ENCODE data around the gene CSPG4.

CSPG4 gene

GRCh38 chr15:75646944-75647364 lies 65.7 kb downstream of the CSPG4 start:
- POLR2A ChIA-PET: interaction anchor here (0.8 to 6.9 kb wide), 11 partner anchors 8 to 278 kb away, joined by 3 to 64 read pairs (median 4); partner anchors contain the start of genes IMP3, MAN2C1, PTPN9 and SNUPN
- TF ChIP-seq CTCF (IDR thresholded peaks at IDR 0.05; ENCODE audit: insufficient read depth, low read length, missing control alignments): no peak
- DNase-seq (ENCODE audit: low read depth, low spot score): no peak
- CTCF ChIA-PET: interaction anchor here (1.0 to 3.3 kb wide), 11 partner anchors 9 to 281 kb away, joined by 3 to 24 read pairs (median 3); partner anchors contain the start of gene MAN2C1
- peak overlapping the region; percentile 87 for H3K4me3 ChIP-seq (ENCODE audit: low read depth, low read length)

GRCh38 chr15:75646112-75646943 lies 66.3 kb downstream of the CSPG4 start:
- ChIA-PET POLR2A (interaction anchor here (1.1 to 6.9 kb wide), 5 partner anchors 7 to 192 kb away, joined by 3 to 64 read pairs (median 4); partner anchors contain the start of gene IMP3), CTCF (interaction anchor here (1.0 to 2.9 kb wide), 6 partner anchors 9 to 280 kb away, joined by 3 to 24 read pairs (median 5); partner anchors contain the start of gene MAN2C1)
- DNase-seq (ENCODE audit: low read depth, low spot score): no peak
- peak overlapping the region; percentile 87 for H3K4me3 ChIP-seq (ENCODE audit: low read depth, low read length)
- no peak for TF ChIP-seq CTCF (IDR thresholded peaks at IDR 0.05; ENCODE audit: insufficient read depth, low read length, missing control alignments)

DNA sequence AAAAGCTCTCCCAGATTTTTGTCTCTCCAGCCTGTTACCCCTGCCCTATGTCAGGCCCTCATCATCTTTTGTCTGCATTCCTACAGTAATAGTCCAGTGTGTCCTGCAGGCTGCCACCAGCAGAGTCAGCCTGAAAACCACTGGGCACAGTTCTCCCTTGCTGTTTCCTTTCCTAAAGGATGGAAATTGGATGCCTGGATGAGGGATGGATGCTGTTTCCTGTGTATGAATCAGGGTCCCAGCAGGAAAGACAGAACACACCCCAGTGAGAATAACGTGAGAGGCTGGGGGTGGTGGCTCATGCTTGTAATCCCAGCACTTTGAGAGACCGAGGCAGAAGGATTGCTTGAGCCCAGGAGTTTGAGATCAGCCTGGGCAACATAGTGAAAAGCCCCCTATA lies 68.3 kb downstream of the CSPG4 start:
- no peak overlapping the region for H3K4me3 ChIP-seq (ENCODE audit: low read depth, low read length)
- CTCF ChIA-PET: interaction anchor here (1.0 to 1.7 kb wide), 2 partner anchors 17 to 23 kb away, joined by 3 read pairs; no protein-coding TSS in a partner anchor
- POLR2A ChIA-PET: no interaction called here
- DNase-seq (ENCODE audit: low read depth, low spot score): no peak
- TF ChIP-seq CTCF (IDR thresholded peaks at IDR 0.05; ENCODE audit: insufficient read depth, low read length, missing control alignments): no peak

DNA sequence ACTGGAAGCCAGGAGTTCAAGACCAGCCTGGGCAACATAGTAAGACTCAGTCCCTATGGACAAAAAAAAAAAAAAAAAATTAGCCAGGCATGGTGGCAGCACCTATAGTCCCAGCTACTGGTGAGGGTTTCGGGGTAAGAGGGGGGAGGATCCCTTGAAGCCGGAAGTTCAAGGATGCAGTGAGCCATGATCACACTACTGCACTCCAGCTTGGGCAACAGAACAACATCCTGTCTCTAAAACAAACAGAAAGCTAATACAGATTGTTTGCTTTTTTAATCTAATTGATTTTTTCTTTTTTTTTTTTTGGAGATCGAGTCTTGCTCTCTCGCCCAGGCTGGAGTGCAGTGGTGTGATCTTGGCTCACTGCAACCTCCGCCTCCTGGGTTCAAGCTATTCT lies 71.0 kb downstream of the CSPG4 start:
- ChIA-PET POLR2A (no interaction called here), CTCF (interaction anchor here (0.9 to 4.1 kb wide), 8 partner anchors 10 to 273 kb away, joined by 3 to 25 read pairs (median 4); partner anchors contain the start of gene MAN2C1)
- H3K4me3 ChIP-seq (ENCODE audit: low read depth, low read length): no peak overlapping the region
- DNase-seq (ENCODE audit: low read depth, low spot score): no peak
- TF ChIP-seq CTCF (IDR thresholded peaks at IDR 0.05; ENCODE audit: insufficient read depth, low read length, missing control alignments): no peak

GRCh38 chr15:75641179-75641503 lies 71.5 kb downstream of the CSPG4 start:
- CTCF ChIA-PET: interaction anchor here (0.8 to 4.1 kb wide), 5 partner anchors 11 to 273 kb away, joined by 3 to 25 read pairs (median 7); partner anchors contain the start of gene MAN2C1
- DNase-seq (ENCODE audit: low read depth, low spot score): no peak
- TF ChIP-seq CTCF (IDR thresholded peaks at IDR 0.05; ENCODE audit: insufficient read depth, low read length, missing control alignments): no peak
- H3K4me3 ChIP-seq (ENCODE audit: low read depth, low read length): no peak overlapping the region
- POLR2A ChIA-PET: no interaction called here
